Smooth muscle cell (in vitro differentiated cells): Measurements from ENCODE around the gene TMEM94. TPM values are rescaled to one million over a fixed set of nuclear protein-coding genes. Genes with fewer than 3 reads are reported as not detected.

ENCODE experiments used
- DNase-seq: peaks from one replicate; lab custom pipeline; 2025; ENCODE audit not compliant: unreplicated experiment; lab: John Stamatoyannopoulos, UW
- H2AFZ ChIP-seq: fragments of 200-600 bp; sonication (generic); 2 replicates; pipeline ENCODE4 v1.6.0; 2016; ENCODE audit warnings: antibody characterized with exemption, low read depth, mild to moderate bottlenecking
- H3F3A ChIP-seq: fragments of 200-600 bp; sonication (generic); 2 replicates; pipeline ENCODE4 v1.6.0; 2017; ENCODE audit warnings: antibody characterized with exemption, low read depth
- H3K27ac ChIP-seq: fragments of 200-600 bp; sonication (generic); 2 replicates; pipeline ENCODE4 v1.5.1; 2016; ENCODE audit warnings: low read depth, mild to moderate bottlenecking
- H3K27me3 ChIP-seq: fragments of 200-600 bp; sonication (generic); 2 replicates; pipeline ENCODE4 v1.6.1; 2016; ENCODE audit warnings: low read depth, mild to moderate bottlenecking
- H3K36me3 ChIP-seq: fragments of 200-600 bp; sonication (generic); 2 replicates; pipeline ENCODE4 v1.5.1; 2016; ENCODE audit warnings: low read depth
- H3K4me1 ChIP-seq: fragments of 200-600 bp; sonication (generic); 2 replicates; pipeline ENCODE4 v1.5.1; 2016; ENCODE audit warnings: low read depth
- H3K4me2 ChIP-seq: fragments of 200-600 bp; sonication (generic); 2 replicates; pipeline ENCODE4 v1.6.0; 2016; ENCODE audit warnings: mild to moderate bottlenecking
- H3K4me3 ChIP-seq: fragments of 200-600 bp; sonication (generic); 2 replicates; pipeline ENCODE4 v1.5.1; 2016; ENCODE audit warnings: mild to moderate bottlenecking
- H3K79me2 ChIP-seq: fragments of 200-600 bp; sonication (generic); 2 replicates; pipeline ENCODE4 v1.6.0; 2016; ENCODE audit warnings: low read depth, mild to moderate bottlenecking
- H3K9ac ChIP-seq: fragments of 200-600 bp; sonication (generic); 2 replicates; pipeline ENCODE4 v1.6.0; 2016; ENCODE audit warnings: low read depth
- H3K9me3 ChIP-seq: fragments of 200-600 bp; sonication (generic); replicated peaks from 2 replicates; pipeline ENCODE4 v1.5.1; 2016; ENCODE audit warnings: low read depth
- H4K20me1 ChIP-seq: fragments of 200-600 bp; sonication (generic); 2 replicates; pipeline ENCODE4 v1.6.0; 2016; ENCODE audit warnings: low read depth
- CTCF ChIP-seq: fragments of 200-600 bp; sonication (generic); IDR thresholded peaks from 2 replicates; pipeline ENCODE4 v1.5.1; 2017; ENCODE audit warnings: borderline replicate concordance, mild to moderate bottlenecking, antibody characterized with exemption; ENCODE audit not compliant: insufficient read depth, poor library complexity, severe bottlenecking
- WGBS: methylation state at CpG from one replicate; pipeline ENCODE4 v1.1.7; 2016; ENCODE audit warnings: low lambda C conversion rate; 5-methylcytosine and 5-hydroxymethylcytosine counted together
- polyA plus RNA-seq: library from polyadenylated mRNA; unstranded; fragments of >200 nt; fragmentation: Nextera tagmentation; extraction: Ambion mirVana; gene quantifications from 2 replicates; pipeline ENCODE4 v1.2.1, GENCODE V29; 2016
- total RNA-seq: library from RNA; depleted of rRNA; stranded (reverse); fragments of >200 nt; gene quantifications from 2 replicates; pipeline ENCODE4 v1.2.3, GENCODE V29; 2014

Gene TMEM94
- total and polyA plus RNA-seq, 2 experiments from 2014 or later: 26.3 to 35.9 TPM

- Histone ChIP-seq H2AFZ (peak within 1 kb of the TSS; percentile 98), H3K79me2 (peaks cover 15% of the 10 kb centered on the region), H4K20me1 (peaks cover 37% of the 10 kb centered on the region), H3K27me3 (no peaks in the 10 kb centered on the region), H3K4me3 (peak within 1 kb of the TSS; percentile 94), H3K27ac (no peak within 1 kb of the TSS), H3K4me1 (peaks cover 18% of the 10 kb centered on the region), H3F3A (no peaks in the 10 kb centered on the region), H3K9ac (peak within 1 kb of the TSS; percentile 69), H3K36me3 (no peaks in the 10 kb centered on the region), H3K9me3 (no peaks in the 10 kb centered on the region), H3K4me2 (peak within 1 kb of the TSS; percentile 99)
- 2% methylated on average over 19 of the region's 45 CpGs for WGBS
- peak; percentile 85 for DNase-seq
- TF ChIP-seq CTCF: no peak
Measured at GRCh38 chr17:75516255-75516618, 59.8 kb downstream of the TMEM94 start, which contains the start of gene TSEN54. Gene TSEN54 (plus strand): TSS chr17:75516528. CDS start chr17:75516561, 33 bp downstream.

DNA sequence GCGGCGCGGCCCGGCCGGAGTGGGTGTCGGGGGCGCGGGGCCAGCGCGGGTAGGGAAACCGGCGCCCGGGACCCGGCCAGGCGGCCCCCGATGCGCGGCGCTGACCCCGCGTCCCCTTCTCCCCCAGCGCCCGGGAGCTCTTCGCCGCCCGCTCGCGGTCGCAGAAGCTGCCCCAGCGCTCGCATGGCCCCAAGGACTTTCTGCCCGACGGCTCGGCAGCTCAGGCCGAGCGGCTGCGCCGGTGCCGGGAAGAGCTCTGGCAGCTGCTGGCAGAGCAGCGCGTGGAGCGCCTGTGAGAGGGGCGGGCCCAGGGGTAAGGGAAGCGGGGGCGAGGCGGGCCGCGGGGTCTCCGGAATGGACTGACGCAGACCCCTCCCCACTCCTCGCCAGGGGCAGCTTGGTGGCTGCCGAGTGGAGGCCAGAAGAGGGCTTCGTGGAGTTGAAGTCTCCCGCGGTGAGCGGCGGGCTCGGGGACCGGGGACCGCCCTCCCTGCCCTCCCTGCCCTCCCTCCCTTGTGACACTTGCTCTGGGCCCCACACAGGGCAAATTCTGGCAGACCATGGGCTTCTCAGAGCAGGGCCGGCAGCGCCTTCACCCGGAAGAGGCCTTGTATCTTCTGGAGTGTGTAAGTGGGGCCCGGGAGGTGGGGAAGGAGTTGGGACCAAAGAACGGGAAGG lies 60.3 kb downstream of the TMEM94 start:
- DNase-seq: peak; percentile 40
- peak overlapping the region; percentile 89 for H2AFZ ChIP-seq
- peaks cover 18% of the 10 kb centered on the region for H3K4me1 ChIP-seq
- H4K20me1 ChIP-seq: peaks cover 32% of the 10 kb centered on the region
- 0% methylated on average over 31 of the region's 65 CpGs for WGBS
- peak overlapping the region; percentile 99 for H3K4me2 ChIP-seq
- no peaks in the 10 kb centered on the region for H3F3A ChIP-seq
- H3K9ac ChIP-seq: no peak overlapping the region
- H3K36me3 ChIP-seq: no peaks in the 10 kb centered on the region
- no peaks in the 10 kb centered on the region for H3K27me3 ChIP-seq
- peaks cover 15% of the 10 kb centered on the region for H3K79me2 ChIP-seq
- peak overlapping the region; percentile 94 for H3K4me3 ChIP-seq
- no peak overlapping the region for H3K27ac ChIP-seq
- no peak for TF ChIP-seq CTCF
- H3K9me3 ChIP-seq: no peaks in the 10 kb centered on the region

DNA sequence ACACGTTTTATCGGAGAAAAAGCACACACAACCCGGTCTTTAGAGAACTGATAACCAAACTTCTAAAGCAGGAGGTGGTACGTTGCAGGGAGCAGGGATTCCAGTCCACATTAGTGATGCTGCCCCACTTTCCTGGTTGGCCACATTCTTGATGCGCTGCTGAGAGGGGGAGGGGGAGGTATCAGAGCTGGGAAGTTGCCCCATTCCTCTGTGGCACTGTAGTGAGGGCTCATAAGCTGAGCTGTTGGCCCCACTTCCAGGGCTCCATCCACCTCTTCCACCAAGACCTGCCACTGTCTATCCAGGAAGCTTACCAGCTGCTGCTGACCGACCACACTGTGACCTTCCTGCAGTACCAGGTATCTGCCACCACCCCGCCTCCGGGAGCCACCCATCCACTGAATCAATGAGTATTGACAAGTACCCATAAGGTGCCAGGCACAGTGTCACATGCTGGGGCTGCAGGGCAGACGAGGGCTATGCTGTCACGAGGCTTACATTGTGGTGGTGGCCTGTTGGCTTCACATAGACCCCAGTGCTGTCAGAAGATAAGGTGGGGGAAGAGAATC lies 60.9 kb downstream of the TMEM94 start:
- H3K9me3 ChIP-seq: no peaks in the 10 kb centered on the region
- H3K27me3 ChIP-seq: no peaks in the 10 kb centered on the region
- H3K27ac ChIP-seq: no peak overlapping the region
- peak overlapping the region; percentile 89 for H2AFZ ChIP-seq
- H3K4me3 ChIP-seq: peak overlapping the region; percentile 94
- 38% methylated on average over 10 of the region's 10 CpGs for WGBS
- TF ChIP-seq CTCF: no peak
- DNase-seq: no peak
- H3K36me3 ChIP-seq: no peaks in the 10 kb centered on the region
- no peak overlapping the region for H3K9ac ChIP-seq
- H4K20me1 ChIP-seq: peaks cover 25% of the 10 kb centered on the region
- peaks cover 15% of the 10 kb centered on the region for H3K79me2 ChIP-seq
- no peaks in the 10 kb centered on the region for H3F3A ChIP-seq
- H3K4me1 ChIP-seq: peaks cover 18% of the 10 kb centered on the region
- peak overlapping the region; percentile 99 for H3K4me2 ChIP-seq

- H3K9ac ChIP-seq: no peak overlapping the region
- no peak for DNase-seq
- no peak for TF ChIP-seq CTCF
- peaks cover 15% of the 10 kb centered on the region for H3K79me2 ChIP-seq
- H3K27me3 ChIP-seq: no peaks in the 10 kb centered on the region
- no peak overlapping the region for H3K4me2 ChIP-seq
- H3K27ac ChIP-seq: no peak overlapping the region
- 81% methylated on average over 3 of the region's 3 CpGs for WGBS
- H2AFZ ChIP-seq: no peak overlapping the region
- H3K4me3 ChIP-seq: no peak overlapping the region
- H3K36me3 ChIP-seq: no peaks in the 10 kb centered on the region
- H3K9me3 ChIP-seq: no peaks in the 10 kb centered on the region
- no peaks in the 10 kb centered on the region for H3F3A ChIP-seq
- peaks cover 18% of the 10 kb centered on the region for H3K4me1 ChIP-seq
- peaks cover 17% of the 10 kb centered on the region for H4K20me1 ChIP-seq
Measured at GRCh38 chr17:75518201-75518600, 61.8 kb downstream of the TMEM94 start.
